GM23338 (cell line): ENCODE data around the gene THBS2.

Source experiments
- CREB1 ChIP-seq: fragments of 250-450 bp; sonication (Bioruptor Pico); IDR thresholded peaks from 2 replicates; pipeline ENCODE4 v1.5.0; 2020; ENCODE audit warnings: low read depth, mild to moderate bottlenecking, moderate library complexity
- EZH2phosphoT487 ChIP-seq: fragments of 200-600 bp; sonication (generic); IDR thresholded peaks from one replicate; pipeline ENCODE4 v1.8.1; 2018; ENCODE audit warnings: antibody characterized with exemption; ENCODE audit not compliant: unreplicated experiment
- JUNB ChIP-seq: IDR thresholded peaks from one replicate; pipeline ENCODE4 v1.6.1; 2016; ENCODE audit warnings: antibody characterized with exemption; ENCODE audit not compliant: unreplicated experiment
- POLR2AphosphoS5 ChIP-seq: IDR thresholded peaks from 2 replicates; pipeline ENCODE4 v1.6.1; 2016; ENCODE audit warnings: antibody characterized with exemption, low read depth
- TF ChIP-seq, protein P1 (sequence below), 2 experiments: fragments of 200-600 bp in 1 of 2; sonication (generic) in 1 of 2; conservative IDR thresholded peaks; 2 replicates each; pipeline versions ENCODE4 v1.5.1 to v1.6.1; 2016 to 2017; ENCODE audit warnings: antibody characterized with exemption in 2 of 2, low read depth in 2 of 2, mild to moderate bottlenecking in 2 of 2, moderate library complexity in 1 of 2

DNA sequence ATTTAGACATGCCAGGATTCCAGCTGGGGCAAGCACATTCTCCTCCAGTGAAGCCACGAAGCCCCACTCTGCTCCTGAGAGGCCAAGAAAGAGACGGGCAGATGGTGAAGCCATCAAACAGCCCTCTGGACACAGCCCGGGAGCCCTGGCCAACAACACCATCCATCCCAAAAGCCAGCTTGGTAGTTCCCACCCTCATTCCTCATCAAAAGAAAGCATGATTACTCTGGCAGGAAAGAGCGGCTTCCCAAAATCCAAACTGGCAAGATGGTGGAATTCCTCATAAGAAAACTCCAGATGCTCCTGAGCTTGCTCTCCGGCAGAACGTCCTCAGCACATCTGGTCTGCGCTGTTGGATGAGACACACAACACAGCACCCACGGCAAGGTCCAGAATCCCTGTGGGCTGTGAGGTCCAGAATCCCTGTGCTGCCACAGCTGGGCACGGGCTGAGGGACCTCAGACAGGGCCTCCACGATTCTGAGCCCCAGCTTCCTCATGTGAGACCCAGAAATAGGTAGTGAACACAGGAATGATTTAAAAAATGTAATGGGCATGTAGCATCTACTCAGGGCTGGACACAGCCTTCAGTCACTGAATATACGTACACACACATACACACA lies 52.6 kb downstream of the THBS2 start:
- TF ChIP-seq, protein P1, sequence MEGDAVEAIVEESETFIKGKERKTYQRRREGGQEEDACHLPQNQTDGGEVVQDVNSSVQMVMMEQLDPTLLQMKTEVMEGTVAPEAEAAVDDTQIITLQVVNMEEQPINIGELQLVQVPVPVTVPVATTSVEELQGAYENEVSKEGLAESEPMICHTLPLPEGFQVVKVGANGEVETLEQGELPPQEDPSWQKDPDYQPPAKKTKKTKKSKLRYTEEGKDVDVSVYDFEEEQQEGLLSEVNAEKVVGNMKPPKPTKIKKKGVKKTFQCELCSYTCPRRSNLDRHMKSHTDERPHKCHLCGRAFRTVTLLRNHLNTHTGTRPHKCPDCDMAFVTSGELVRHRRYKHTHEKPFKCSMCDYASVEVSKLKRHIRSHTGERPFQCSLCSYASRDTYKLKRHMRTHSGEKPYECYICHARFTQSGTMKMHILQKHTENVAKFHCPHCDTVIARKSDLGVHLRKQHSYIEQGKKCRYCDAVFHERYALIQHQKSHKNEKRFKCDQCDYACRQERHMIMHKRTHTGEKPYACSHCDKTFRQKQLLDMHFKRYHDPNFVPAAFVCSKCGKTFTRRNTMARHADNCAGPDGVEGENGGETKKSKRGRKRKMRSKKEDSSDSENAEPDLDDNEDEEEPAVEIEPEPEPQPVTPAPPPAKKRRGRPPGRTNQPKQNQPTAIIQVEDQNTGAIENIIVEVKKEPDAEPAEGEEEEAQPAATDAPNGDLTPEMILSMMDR (conservative IDR thresholded peaks at IDR 0.05; ENCODE audit: low read depth in 2 of 2), result no peak
- TF ChIP-seq CREB1 (no peak), POLR2AphosphoS5 (no peak), JUNB (no peak), EZH2phosphoT487 (no peak)
